ENCODE measurements around the gene MAF. TPM values are rescaled to one million over a fixed set of nuclear protein-coding genes. Genes with fewer than 3 reads are reported as not detected.

MAF gene
- total RNA-seq, 6 experiments from 2014 or later = not detected

GRCh38 chr16:79573071-79573470, 27.5 kb downstream of the MAF start:
- no peak for DNase-seq
- H3K27me3 Mint-ChIP-seq (ENCODE audit: insufficient read depth) = peaks cover 4% of the 10 kb centered on the region

DNA sequence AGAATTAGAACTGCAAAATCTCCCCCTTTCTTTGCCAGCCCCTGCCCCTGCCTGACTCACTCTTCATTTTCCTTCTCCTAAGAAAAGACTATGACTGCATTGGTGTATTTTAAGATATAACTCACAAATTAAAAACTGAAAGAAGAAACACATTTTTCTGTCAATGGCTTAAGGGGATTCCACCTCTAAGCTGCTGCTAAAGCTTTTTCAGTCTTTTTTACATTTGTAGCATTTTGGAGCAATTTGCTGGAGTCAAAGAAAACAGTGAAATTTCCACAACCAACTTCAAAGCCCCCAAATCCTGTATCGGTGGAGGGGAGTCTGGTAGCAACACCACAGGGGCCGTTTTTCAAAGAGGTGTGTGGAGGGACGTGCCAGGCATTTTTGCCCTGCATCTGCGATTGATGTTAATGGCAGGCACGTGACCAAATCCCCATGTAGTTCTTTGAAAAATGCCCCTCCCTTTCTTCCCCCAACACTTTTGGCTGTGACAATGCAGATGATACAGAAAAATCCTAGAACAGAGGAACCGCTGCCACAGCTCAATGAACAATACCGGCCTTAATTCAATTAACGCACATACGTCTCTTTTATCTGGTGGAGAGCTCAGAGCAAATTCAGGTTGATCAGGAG, 28.5 kb downstream of the MAF start:
- no peaks in the 10 kb centered on the region; the same call in 1 of the 2 replicates for H3K36me3 Mint-ChIP-seq (ENCODE audit: low read depth)

More at GRCh38 chr16:79573071-79573470, 27.5 kb downstream of the MAF start:
- no peaks in the 10 kb centered on the region; the same call in 1 of the 2 replicates for H3K36me3 Mint-ChIP-seq (ENCODE audit: low read depth)
- TF ChIP-seq CTCF (IDR thresholded peaks at IDR 0.05) = no peak
- H3K4me3 Mint-ChIP-seq = no peak overlapping the region
- no peak overlapping the region for H3K27ac Mint-ChIP-seq
- no peaks in the 10 kb centered on the region for H3K4me1 Mint-ChIP-seq (ENCODE audit: low read depth)
- H3K9me3 Mint-ChIP-seq = peaks cover 19% of the 10 kb centered on the region

GRCh38 chr16:79571065-79571902, 29.3 kb downstream of the MAF start:
- DNase-seq = no peak
- no peaks in the 10 kb centered on the region for H3K4me1 Mint-ChIP-seq (ENCODE audit: low read depth)
- H3K4me3 Mint-ChIP-seq = no peak overlapping the region
- TF ChIP-seq CTCF (IDR thresholded peaks at IDR 0.05) = no peak
- peaks cover 4% of the 10 kb centered on the region for H3K27me3 Mint-ChIP-seq (ENCODE audit: insufficient read depth)
- no peak overlapping the region for H3K27ac Mint-ChIP-seq
- H3K36me3 Mint-ChIP-seq (ENCODE audit: low read depth) = no peaks in the 10 kb centered on the region; the same call in 1 of the 2 replicates
- peaks cover 30% of the 10 kb centered on the region for H3K9me3 Mint-ChIP-seq

More for the DNA sequence above, 28.5 kb downstream of the MAF start:
- Mint-ChIP-seq H3K4me3 (no peak overlapping the region), H3K27ac (no peak overlapping the region), H3K27me3 (ENCODE audit: insufficient read depth) (peaks cover 4% of the 10 kb centered on the region), H3K9me3 (peaks cover 30% of the 10 kb centered on the region), H3K4me1 (ENCODE audit: low read depth) (no peaks in the 10 kb centered on the region)
- no peak for DNase-seq
- no peak for TF ChIP-seq CTCF (IDR thresholded peaks at IDR 0.05)

- Mint-ChIP-seq H3K4me1 (ENCODE audit: low read depth) (no peaks in the 10 kb centered on the region), H3K27ac (no peak overlapping the region), H3K36me3 (ENCODE audit: low read depth) (no peaks in the 10 kb centered on the region), H3K9me3 (peaks cover 56% of the 10 kb centered on the region), H3K4me3 (no peak overlapping the region), H3K27me3 (ENCODE audit: insufficient read depth) (no peaks in the 10 kb centered on the region; the same call in 1 of the 2 replicates)
- TF ChIP-seq CTCF (IDR thresholded peaks at IDR 0.05) = no peak
- DNase-seq = no peak
Observed at GRCh38 chr16:79564671-79565107, 35.8 kb downstream of the MAF start.

- Mint-ChIP-seq H3K4me1 (ENCODE audit: low read depth) (no peaks in the 10 kb centered on the region), H3K9me3 (peaks cover 55% of the 10 kb centered on the region), H3K36me3 (ENCODE audit: low read depth) (no peaks in the 10 kb centered on the region), H3K4me3 (no peak overlapping the region), H3K27me3 (ENCODE audit: insufficient read depth) (no peaks in the 10 kb centered on the region; the same call in 1 of the 2 replicates), H3K27ac (no peak overlapping the region)
- TF ChIP-seq CTCF (IDR thresholded peaks at IDR 0.05) = no peak
- no peak for DNase-seq
Observed at GRCh38 chr16:79563921-79564320, 36.6 kb downstream of the MAF start.
